ENCODE data around the gene DNAH8.
"Not testable (repeated sequence)": the region's sequence is repeated elsewhere in the genome, so short reads cannot be mapped to it uniquely, and the experiment has no call there.

Gene DNAH8

GRCh38 chr6:38912378-38912777, 197.3 kb downstream of the DNAH8 start:
- DNase-seq: no peak

GRCh38 chr6:38915205-38915925, 200.3 kb downstream of the DNAH8 start:
- DNase-seq: no peak

- DNase-seq: not testable (repeated sequence)
Measured at GRCh38 chr6:38921540-38921939, 206.4 kb downstream of the DNAH8 start.

DNA sequence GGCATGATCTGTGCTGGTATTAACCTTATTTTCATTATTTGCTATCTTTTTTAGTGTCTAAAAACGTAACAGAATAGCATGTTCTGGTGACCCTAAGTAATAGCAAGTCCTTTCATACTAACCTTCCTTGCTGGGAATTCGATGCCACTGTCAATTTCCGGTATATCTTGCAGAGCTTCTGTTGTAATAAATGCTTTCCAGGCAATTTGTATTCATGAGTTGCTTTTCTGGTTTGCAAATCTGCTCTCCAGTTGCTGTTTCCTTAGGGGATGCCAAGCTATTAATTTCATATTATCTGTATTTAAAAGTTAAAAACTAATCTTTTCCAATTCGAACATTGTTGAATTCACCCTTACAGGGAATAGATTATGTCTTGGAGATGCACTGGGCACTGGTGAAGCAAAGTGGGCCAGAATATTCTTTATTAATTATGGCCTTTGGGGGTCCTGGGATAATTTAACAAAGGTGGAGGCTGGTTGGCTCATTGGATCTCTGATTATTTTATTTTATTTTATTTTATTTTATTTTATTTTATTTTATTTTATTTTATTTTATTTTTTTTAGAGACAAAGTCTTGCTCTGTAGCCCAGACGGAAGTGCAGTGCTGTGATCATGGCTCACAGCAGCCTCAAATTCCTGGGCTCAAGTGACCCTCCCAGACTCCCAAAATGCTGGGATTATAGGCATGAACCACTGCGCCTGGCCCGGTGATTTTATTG, 209.8 kb downstream of the DNAH8 start:
- no peak for DNase-seq

DNA sequence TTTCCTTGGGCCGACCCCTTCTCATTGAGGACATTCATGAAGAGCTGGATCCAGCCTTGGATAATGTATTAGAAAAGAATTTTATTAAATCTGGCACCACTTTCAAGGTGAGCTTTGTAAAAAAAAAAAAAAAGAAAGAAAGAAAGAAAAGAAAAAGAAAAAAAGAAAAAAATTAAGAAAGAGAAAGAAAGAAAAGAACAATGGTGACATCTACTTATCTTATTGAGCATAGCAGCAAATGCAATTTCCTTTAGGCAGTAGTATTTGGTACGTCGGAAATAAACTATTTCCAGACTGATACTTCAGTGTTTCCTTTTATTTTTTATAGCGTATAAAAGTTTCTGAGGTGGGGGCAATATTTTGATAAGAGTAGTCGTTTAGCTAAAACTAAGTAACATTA, 214.4 kb downstream of the DNAH8 start:
- DNase-seq: no peak

GRCh38 chr6:38933426-38933825, 218.3 kb downstream of the DNAH8 start:
- DNase-seq: no peak

GRCh38 chr6:38935051-38935450, 219.9 kb downstream of the DNAH8 start:
- no peak for DNase-seq

GRCh38 chr6:38937839-38938613, 222.9 kb downstream of the DNAH8 start:
- DNase-seq: no peak

DNA sequence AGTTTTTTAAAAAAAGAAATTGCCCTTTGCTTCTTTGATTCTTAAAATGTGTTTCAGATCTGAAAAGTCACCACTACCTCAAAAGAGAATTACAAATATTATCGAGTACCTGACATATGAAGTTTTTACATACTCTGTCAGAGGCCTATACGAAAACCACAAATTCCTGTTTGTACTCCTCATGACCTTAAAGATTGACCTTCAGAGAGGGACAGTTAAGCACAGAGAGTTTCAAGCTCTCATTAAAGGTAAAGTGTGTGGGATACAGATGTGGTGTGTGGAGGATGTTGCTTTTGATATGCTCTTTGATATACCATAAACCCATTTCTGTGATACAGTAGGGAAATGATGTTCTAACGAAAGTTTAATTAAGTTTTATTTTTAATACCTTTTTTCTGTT, 223.6 kb downstream of the DNAH8 start:
- no peak for DNase-seq

- DNase-seq: no peak
Measured at GRCh38 chr6:38942442-38942841, 227.3 kb downstream of the DNAH8 start.

DNA sequence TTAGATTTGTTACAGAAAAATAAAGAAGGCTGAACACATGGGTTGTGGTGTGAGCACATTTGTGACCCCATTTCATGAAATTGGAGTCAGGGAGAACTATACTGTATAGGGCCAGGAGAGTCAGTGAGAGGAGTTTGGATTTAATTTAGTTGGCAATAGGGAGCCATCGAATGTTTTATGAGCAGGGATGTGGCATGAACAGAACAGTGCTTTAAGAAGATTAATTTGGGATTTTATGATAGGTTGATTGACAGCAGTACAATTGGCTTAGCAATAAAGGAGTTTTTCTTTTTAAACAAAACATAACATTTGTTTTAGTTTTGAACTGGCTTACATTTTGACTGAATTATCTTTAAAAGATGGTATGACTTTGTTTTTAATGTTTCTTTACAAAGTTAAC, 227.9 kb downstream of the DNAH8 start:
- DNase-seq: no peak

- no peak for DNase-seq
Measured at GRCh38 chr6:38943964-38944363, 228.9 kb downstream of the DNAH8 start.

DNA sequence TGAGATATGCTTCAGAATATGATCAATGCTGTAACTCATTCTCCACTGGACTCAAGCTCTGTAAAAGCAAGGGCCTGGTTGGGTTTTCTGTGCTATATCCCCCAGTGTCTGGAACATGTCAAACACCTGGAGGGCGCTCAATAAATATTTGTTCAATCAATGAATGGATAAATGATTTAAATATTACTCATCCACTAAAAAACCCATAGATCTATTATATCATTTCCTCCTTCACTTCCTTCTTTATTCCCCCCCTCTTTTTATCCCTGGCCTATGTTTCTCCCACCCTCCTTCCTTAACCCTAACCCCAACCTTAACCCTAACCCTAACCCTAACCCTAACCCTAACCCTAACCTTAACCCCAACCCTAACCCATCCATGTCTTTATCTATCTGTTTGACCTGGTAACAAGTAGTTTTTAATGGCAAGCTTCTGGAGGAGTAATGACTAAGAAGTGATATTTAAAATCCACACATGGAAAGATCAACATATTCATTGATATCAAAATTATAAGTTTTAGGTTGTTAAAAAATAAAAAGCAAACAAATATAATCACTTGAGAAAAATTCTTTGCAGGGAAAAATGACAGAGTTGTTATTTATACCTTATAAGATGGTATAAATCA, 229.7 kb downstream of the DNAH8 start:
- DNase-seq: no peak

GRCh38 chr6:38955861-38956260, 240.8 kb downstream of the DNAH8 start:
- DNase-seq: no peak

DNA sequence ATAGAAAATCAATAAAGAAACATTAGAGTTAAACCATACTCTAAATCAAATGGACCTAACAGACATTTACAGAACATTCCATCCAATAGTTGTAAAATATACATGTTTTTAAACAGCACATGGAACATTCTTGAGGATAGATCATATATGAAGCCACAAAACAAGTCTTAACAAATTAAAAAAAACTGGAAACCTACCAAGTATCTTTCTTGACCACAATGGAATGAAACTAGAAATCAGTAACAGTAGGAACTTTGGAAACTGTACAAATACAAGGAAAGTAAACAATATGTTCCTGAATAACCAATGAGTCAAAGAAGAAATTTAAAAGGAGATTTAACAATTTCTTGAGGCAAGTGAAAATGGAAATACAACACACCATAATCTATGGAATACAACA, 242.3 kb downstream of the DNAH8 start:
- DNase-seq: no peak

DNA sequence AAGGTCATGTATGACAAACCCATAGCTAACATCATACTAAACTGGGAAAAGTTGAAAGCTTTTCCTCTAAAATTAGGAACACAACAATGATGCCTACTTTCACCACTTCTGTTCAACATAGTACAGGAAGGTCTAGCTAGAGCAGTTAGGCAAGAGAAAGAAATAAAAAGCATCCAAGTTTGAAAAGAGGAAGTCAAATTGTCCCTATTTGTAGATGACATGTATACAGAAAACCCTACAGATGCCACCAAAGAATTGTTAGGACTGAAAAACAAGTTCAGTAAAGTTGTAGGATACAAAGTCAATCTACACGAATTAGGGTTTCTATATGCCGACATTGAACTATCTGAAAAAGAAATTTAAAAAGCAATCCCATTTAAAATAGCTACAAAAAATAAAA, 244.0 kb downstream of the DNAH8 start:
- no peak for DNase-seq

DNA sequence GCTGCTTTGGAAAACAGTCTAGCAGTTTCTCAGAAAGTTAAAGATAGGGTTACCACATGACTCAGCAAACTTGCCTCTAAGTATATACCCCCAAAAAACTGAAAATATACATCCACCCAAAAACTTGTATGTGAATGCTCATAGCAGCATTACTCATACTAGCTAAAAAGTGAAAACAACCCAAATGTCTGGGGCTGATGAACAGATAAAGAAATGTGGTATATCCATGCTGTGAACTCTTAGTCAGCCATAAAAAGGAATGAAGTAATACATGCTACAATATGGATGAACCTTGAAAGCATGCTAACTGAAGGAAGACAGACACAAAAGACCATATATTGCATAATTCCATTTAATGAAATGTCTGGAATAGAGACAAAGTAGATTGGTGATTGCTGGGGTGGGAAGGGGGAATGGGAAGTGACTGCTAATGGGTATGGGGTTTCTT, 253.6 kb downstream of the DNAH8 start:
- no peak for DNase-seq

DNA sequence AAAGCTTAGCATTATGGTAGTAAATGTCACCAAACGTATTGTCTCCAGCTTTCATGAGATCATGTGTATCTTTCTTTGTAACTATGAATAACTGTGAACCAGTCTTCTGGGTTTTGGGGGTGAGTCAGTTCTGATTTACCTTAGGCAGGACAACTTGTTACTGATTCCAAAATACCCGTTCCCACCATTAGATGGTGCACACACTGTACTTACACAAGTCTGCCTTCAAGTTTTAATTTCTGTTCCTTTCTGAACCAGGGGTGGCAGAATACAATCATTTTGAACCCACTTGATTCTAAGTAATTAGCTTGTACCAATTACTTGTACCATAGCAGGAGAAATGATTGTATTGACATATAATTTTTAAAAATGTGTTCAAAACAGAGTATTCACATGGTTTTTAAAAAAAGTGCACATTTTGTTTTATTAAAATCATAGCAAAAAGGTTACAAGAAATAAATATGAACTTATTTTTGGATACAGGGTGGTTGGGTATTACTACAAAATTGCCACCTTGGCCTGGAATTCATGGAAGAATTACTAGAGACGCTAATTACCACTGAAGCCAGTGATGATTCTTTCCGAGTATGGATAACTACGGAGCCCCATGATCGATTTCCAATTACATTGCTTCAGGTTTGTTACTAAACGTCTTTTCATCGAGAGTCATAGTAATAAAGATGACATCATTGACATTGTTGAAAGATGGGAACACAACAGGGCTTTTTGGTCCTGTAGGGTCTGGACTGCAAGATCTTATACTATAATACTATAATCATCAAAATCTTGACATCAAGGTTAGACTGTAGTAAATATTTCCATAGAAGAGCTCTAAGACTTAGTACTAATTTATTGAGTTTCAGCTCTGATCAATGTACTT, 258.3 kb downstream of the DNAH8 start:
- DNase-seq: peak; percentile 8 to 22

DNA sequence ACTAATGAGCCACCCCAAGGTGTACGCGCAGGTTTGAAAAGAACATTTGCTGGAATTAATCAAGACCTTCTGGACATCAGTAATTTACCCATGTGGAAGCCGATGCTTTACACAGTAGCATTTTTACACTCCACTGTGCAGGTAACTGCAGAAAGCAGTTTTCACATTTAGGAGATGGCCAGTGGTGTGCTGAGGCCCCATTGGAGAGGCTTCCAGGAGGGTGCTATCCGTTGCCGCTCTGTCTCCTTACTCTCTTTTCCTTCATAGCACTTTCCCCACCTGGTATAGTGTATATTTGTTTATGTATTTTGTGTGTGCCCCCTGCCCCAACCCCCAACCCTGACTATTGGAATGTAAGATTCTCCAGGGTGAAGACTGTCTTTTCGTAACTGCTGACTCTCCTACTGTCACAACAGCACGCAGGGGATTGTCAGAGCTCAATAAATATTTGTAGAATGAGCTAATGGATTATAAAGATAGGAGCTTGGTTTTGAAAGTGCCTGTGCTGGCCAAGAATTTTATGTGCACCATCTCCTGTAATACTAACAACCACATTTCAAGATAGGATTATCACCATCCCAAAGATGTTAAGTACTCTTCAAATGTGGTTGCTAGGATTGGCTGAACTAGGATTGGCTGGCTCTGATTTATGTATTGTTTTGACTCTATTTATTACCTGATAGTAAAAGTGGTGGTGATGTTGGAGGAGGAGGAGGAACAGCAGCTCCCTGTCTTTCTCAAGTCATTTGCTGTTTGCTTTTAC, 259.5 kb downstream of the DNAH8 start:
- no peak for DNase-seq

GRCh38 chr6:38975621-38976049, 260.5 kb downstream of the DNAH8 start:
- DNase-seq: no peak

DNA sequence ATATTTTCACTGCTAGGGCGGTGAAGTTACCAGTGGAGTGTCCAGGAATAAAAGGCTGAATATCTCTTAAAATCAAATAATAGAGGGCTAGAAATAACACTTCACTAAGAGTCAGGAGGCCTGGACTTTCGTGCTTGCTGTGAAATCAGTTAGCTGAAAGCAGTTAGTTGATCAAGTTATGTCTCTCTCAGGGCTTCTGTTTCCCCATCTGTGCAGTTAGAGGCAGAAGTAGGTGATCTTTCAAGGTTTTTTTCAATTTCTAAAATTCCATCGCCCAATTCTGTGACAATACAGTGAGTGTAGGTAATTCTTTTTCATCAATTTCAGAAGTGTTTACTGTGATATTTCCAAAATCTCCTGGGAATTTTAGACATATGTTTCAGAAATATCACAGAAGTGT, 260.9 kb downstream of the DNAH8 start:
- DNase-seq: no peak

All from NCI-H1930 (cell line).